ENCODE data around the gene GALNTL6.

Gene GALNTL6

DNA sequence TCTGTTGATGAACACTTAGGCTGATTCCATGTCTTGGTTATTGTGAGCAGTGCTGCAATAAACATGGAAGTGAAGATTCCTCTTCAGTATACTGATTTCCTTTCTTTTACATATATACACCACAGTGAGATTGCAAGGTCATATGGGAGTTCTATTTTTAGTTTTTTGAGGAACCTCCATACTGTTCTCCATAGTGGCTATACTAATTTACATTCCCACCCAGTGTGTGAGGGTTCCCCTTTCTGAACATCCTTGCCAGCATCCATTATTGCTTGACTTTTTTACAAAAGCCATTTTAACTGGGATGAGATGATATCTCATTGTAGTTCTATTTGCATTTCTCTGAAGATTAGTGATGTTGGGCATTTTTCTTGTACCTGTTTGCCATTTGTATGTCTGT lies 1274.9 kb downstream of the GALNTL6 start:
- TF ChIP-seq, protein P1, sequence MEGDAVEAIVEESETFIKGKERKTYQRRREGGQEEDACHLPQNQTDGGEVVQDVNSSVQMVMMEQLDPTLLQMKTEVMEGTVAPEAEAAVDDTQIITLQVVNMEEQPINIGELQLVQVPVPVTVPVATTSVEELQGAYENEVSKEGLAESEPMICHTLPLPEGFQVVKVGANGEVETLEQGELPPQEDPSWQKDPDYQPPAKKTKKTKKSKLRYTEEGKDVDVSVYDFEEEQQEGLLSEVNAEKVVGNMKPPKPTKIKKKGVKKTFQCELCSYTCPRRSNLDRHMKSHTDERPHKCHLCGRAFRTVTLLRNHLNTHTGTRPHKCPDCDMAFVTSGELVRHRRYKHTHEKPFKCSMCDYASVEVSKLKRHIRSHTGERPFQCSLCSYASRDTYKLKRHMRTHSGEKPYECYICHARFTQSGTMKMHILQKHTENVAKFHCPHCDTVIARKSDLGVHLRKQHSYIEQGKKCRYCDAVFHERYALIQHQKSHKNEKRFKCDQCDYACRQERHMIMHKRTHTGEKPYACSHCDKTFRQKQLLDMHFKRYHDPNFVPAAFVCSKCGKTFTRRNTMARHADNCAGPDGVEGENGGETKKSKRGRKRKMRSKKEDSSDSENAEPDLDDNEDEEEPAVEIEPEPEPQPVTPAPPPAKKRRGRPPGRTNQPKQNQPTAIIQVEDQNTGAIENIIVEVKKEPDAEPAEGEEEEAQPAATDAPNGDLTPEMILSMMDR (IDR thresholded peaks at IDR 0.05; ENCODE audit: insufficient read depth, missing control alignments), result no peak
- DNase-seq (ENCODE audit: insufficient read length, low spot score), result no peak

More for the DNA sequence above, 1274.9 kb downstream of the GALNTL6 start:
- no peak for FAIRE-seq

Data from D721Med (cell line).